B cell (primary cell): ENCODE data around the gene AP2B1. TPM values are rescaled to one million over a fixed set of nuclear protein-coding genes. Genes with fewer than 3 reads are reported as not detected.

ENCODE experiments used
- ATAC-seq: fragments of 200-7000 bp; cut with Tn5 transposase; one replicate; pipeline ENCODE4 v1.10.0; 2021; ENCODE audit warnings: low read depth, mild to moderate bottlenecking, moderate number of reproducible peaks, moderate library complexity
- CTCF ChIA-PET: fragments of 350-600 bp; sonication (Branson Sonifier 250); formaldehyde crosslinking; loops from one replicate; lab custom pipeline; 2021; ENCODE audit warnings: antibody characterized with exemption, inconsistent platforms; lab: Charles Lee
- POLR2A ChIA-PET: fragments of 350-600 bp; sonication (Branson Sonifier 250); formaldehyde crosslinking; loops from one replicate; lab custom pipeline; 2021; ENCODE audit warnings: antibody characterized with exemption; lab: Charles Lee
- DNase-seq: peaks from one replicate; pipeline ENCODE4 v3.0.0; 2013
- H2AFZ ChIP-seq: 2 replicates; pipeline ENCODE4 v1.6.1; 2012; ENCODE audit warnings: mild to moderate bottlenecking, low read depth, low read length; ENCODE audit not compliant: insufficient read depth, poor library complexity, severe bottlenecking
- H3K27ac ChIP-seq, 2 donors: 1 replicate in 1 of 2; 2 replicates in 1 of 2; pipeline ENCODE4 v1.5.1; 2012 to 2013; ENCODE audit warnings: low read length in 2 of 2, mild to moderate bottlenecking in 2 of 2, moderate library complexity in 1 of 2
- H3K27me3 ChIP-seq, 4 experiments: fragments of 200-600 bp in 1 of 4; sonication (generic) in 1 of 4; replicated peaks in 1 of 4; 1 replicate in 2 of 4; 2 replicates in 2 of 4; pipeline versions ENCODE4 v1.6.1 to v1.7.0; 2013 to 2016; ENCODE audit warnings: low read length in 3 of 4, mild to moderate bottlenecking in 2 of 4, mixed read lengths in 1 of 4, moderate library complexity in 1 of 4; ENCODE audit not compliant: insufficient read depth in 4 of 4, control insufficient read depth in 3 of 4; ENCODE audit errors: control extremely low read depth in 1 of 4
- H3K36me3 ChIP-seq, 2 experiments: replicated peaks in 1 of 2; 1 replicate in 1 of 2; 2 replicates in 1 of 2; pipeline versions ENCODE4 v1.6.1 to v1.7.1; 2013; ENCODE audit warnings: low read length in 1 of 2; ENCODE audit not compliant: insufficient read depth in 2 of 2, control insufficient read depth in 1 of 2; ENCODE audit errors: control extremely low read depth in 1 of 2, extremely low read depth in 1 of 2
- H3K4me1 ChIP-seq, 2 donors: fragments of 200-600 bp in 1 of 2; sonication (generic) in 1 of 2; 1 replicate in 1 of 2; 2 replicates in 1 of 2; pipeline versions ENCODE4 v1.5.1 to v1.6.1; 2013 to 2017; ENCODE audit warnings: low read length in 2 of 2; ENCODE audit not compliant: control insufficient read depth in 2 of 2, insufficient read depth in 2 of 2
- H3K4me2 ChIP-seq: replicated peaks from 2 replicates; pipeline ENCODE3; 2012; ENCODE audit warnings: mild to moderate bottlenecking, low read depth, low read length; ENCODE audit not compliant: poor library complexity, severe bottlenecking
- H3K4me3 ChIP-seq, 5 experiments: fragments of 200-600 bp in 1 of 5; sonication (generic) in 1 of 5; 1 replicate in 3 of 5; 2 replicates in 2 of 5; pipeline versions ENCODE4 v1.5.1 to v1.7.0; 2011 to 2016; ENCODE audit warnings: low read length in 4 of 5, mild to moderate bottlenecking in 4 of 5, low read depth in 2 of 5, control low read depth in 1 of 5, moderate library complexity in 1 of 5; ENCODE audit not compliant: insufficient read depth in 1 of 5; ENCODE audit errors: control extremely low read depth in 1 of 5, extremely low read depth in 1 of 5
- H3K79me2 ChIP-seq: fragments of 200-600 bp; sonication (generic); one replicate; pipeline ENCODE4 v1.6.0; 2016; ENCODE audit warnings: low read length; ENCODE audit not compliant: control insufficient read depth, insufficient read depth
- H3K9ac ChIP-seq: fragments of 200-600 bp; sonication (generic); 2 replicates; pipeline ENCODE4 v1.6.1; 2017; ENCODE audit warnings: mild to moderate bottlenecking, low read length, moderate library complexity
- H3K9me3 ChIP-seq, 3 donors: one replicate each; pipeline versions ENCODE4 v1.6.1 to v1.7.1; 2013; ENCODE audit warnings: low read length in 2 of 3; ENCODE audit not compliant: control insufficient read depth in 2 of 3, insufficient read depth in 1 of 3; ENCODE audit errors: control extremely low read depth in 1 of 3
- H4K20me1 ChIP-seq: 2 replicates; pipeline ENCODE4 v1.6.0; 2012; ENCODE audit warnings: mild to moderate bottlenecking, low read length; ENCODE audit not compliant: insufficient read depth, control insufficient read depth, poor library complexity, severe bottlenecking
- H3K27ac Mint-ChIP-seq: one replicate; pipeline ENCODE4 v1.8.0; 2021; ENCODE audit warnings: mixed read lengths
- H3K27me3 Mint-ChIP-seq: one replicate; pipeline ENCODE4 v1.8.0; 2021; ENCODE audit warnings: mixed read lengths
- H3K4me1 Mint-ChIP-seq: one replicate; pipeline ENCODE4 v1.8.0; 2021; ENCODE audit warnings: mixed read lengths
- H3K4me3 Mint-ChIP-seq: one replicate; pipeline ENCODE4 v1.8.0; 2021; ENCODE audit warnings: mixed read lengths
- H3K9me3 Mint-ChIP-seq: one replicate; pipeline ENCODE4 v1.8.0; 2022; ENCODE audit warnings: mixed read lengths; ENCODE audit not compliant: insufficient read depth
- CTCF ChIP-seq: fragments of 200-600 bp; IDR thresholded peaks from one replicate; pipeline ENCODE4 v1.8.0; 2022; ENCODE audit warnings: antibody characterized with exemption, mild to moderate bottlenecking
- EZH2 ChIP-seq: IDR thresholded peaks from 2 replicates; pipeline ENCODE4 v1.6.1; 2012; ENCODE audit warnings: borderline replicate concordance, low read depth, mild to moderate bottlenecking, moderate library complexity, low read length; ENCODE audit not compliant: insufficient read depth, poor library complexity, severe bottlenecking
- WGBS: methylation state at CpG from one replicate; pipeline ENCODE4 v1.1.5; 2013; ENCODE audit warnings: missing lambda C conversion rate; ENCODE audit not compliant: insufficient coverage; 5-methylcytosine and 5-hydroxymethylcytosine counted together
- intact Hi-C: fragments of 100-400 bp; cut with micrococcal nuclease; formaldehyde crosslinking; loops from one replicate; pipeline ENCODE4 v1.10.0; 2022
- polyA plus RNA-seq: library from polyadenylated mRNA; depleted of rRNA; stranded (reverse); fragments of >200 nt; gene quantifications from 2 replicates; pipeline ENCODE4 v1.2.3, GENCODE V29; 2012
- total RNA-seq, 2 donors: library from RNA; stranded (reverse); fragments of 120-200 nt in 1 of 2; gene quantifications; 1 replicate in 1 of 2; 2 replicates in 1 of 2; pipeline versions ENCODE4 v1.2.3 to v1.2.4, GENCODE V29; 2013 to 2022

AP2B1 gene
- total and polyA plus RNA-seq, 2 donors (not counting 1 experiment from before 2014, with no cell fraction given) = 33.1 to 123 TPM

GRCh38 chr17:35709874-35710273, 122.8 kb downstream of the AP2B1 start:
- no peaks in the 10 kb centered on the region for H3K9me3 Mint-ChIP-seq
- Histone ChIP-seq H3K79me2 (no peaks in the 10 kb centered on the region), H3K27ac (no peak overlapping the region), H4K20me1 (peaks cover 10% of the 10 kb centered on the region), H3K9me3 (no peaks in the 10 kb centered on the region), H2AFZ (no peak overlapping the region), H3K4me3 (no peak overlapping the region), H3K4me2 (no peak overlapping the region), H3K9ac (no peak overlapping the region), H3K36me3 (peaks cover 25 to 47% of the 10 kb centered on the region in 2 experiments), H3K4me1 (peaks cover 20 to 22% of the 10 kb centered on the region in 2 donors), H3K27me3 (no peaks in the 10 kb centered on the region)
- WGBS = 100% methylated on average over 1 of the region's 3 CpGs
- TF ChIP-seq CTCF = no peak
- no peak for TF ChIP-seq EZH2
- no peaks in the 10 kb centered on the region for H3K27me3 Mint-ChIP-seq
- no peak overlapping the region for H3K4me3 Mint-ChIP-seq
- H3K27ac Mint-ChIP-seq = no peak overlapping the region
- peaks cover 27% of the 10 kb centered on the region for H3K4me1 Mint-ChIP-seq
- no peak for ATAC-seq
- intact Hi-C loops = no loop called here
- CTCF ChIA-PET = interaction anchor here (1.5 kb wide), 1 partner anchor 38 kb away, joined by 7 read pairs; no protein-coding TSS in a partner anchor
- no peak for DNase-seq
- POLR2A ChIA-PET = no interaction called here

GRCh38 chr17:35710950-35711349, 123.8 kb downstream of the AP2B1 start:
- H3K4me1 ChIP-seq = peaks cover 20 to 22% of the 10 kb centered on the region in 2 donors
- intact Hi-C loops = no loop called here
- H3K4me3 Mint-ChIP-seq = no peak overlapping the region
- peaks cover 31 to 58% of the 10 kb centered on the region in 2 experiments for H3K36me3 ChIP-seq
- no peaks in the 10 kb centered on the region for H3K9me3 ChIP-seq
- H3K27ac Mint-ChIP-seq = no peak overlapping the region
- H3K4me3 ChIP-seq = no peak overlapping the region
- H3K4me2 ChIP-seq = no peak overlapping the region
- H3K27me3 ChIP-seq = no peaks in the 10 kb centered on the region
- DNase-seq (no peak), ATAC-seq (no peak)
- peaks cover 10% of the 10 kb centered on the region for H4K20me1 ChIP-seq
- H3K79me2 ChIP-seq = no peaks in the 10 kb centered on the region
- POLR2A ChIA-PET = no interaction called here
- no peak overlapping the region for H2AFZ ChIP-seq
- CTCF ChIA-PET = interaction anchor here (1.5 kb wide), 1 partner anchor 37 kb away, joined by 7 read pairs; no protein-coding TSS in a partner anchor
- H3K27ac ChIP-seq = no peak overlapping the region
- H3K4me1 Mint-ChIP-seq = peaks cover 24% of the 10 kb centered on the region
- TF ChIP-seq CTCF = no peak
- TF ChIP-seq EZH2 = no peak
- WGBS = no CpG with 5 or more reads among the region's 2 CpGs
- no peak overlapping the region for H3K9ac ChIP-seq
- no peaks in the 10 kb centered on the region for H3K27me3 Mint-ChIP-seq
- H3K9me3 Mint-ChIP-seq = no peaks in the 10 kb centered on the region
